HG03095 (cell line): ENCODE results near the gene C2CD3.
A peak's percentile ranks its signal among the peaks of the same experiment; 100 is the strongest.

Experiments
- ATAC-seq: cut with Tn5 transposase; IDR thresholded peaks from one replicate; pipeline ENCODE4 v1.9.1; 2021; ENCODE audit warnings: moderate library complexity; ENCODE audit not compliant: unreplicated experiment

Gene C2CD3

GRCh38 chr11:74170694-74171629 is at the start of gene C2CD3, which contains the start of gene PPME1:
TSS of gene C2CD3 (minus strand) at chr11:74171002. CDS start at chr11:74170792, 210 bp downstream.
TSS of gene PPME1 (plus strand) at chr11:74171289. CDS start at chr11:74171422, 133 bp downstream.
- ATAC-seq: peak; percentile 94

GRCh38 chr11:74220376-74220775 is 49.6 kb upstream of the C2CD3 start:
- no peak for ATAC-seq

GRCh38 chr11:74212533-74212932 is 41.7 kb upstream of the C2CD3 start:
- no peak for ATAC-seq

GRCh38 chr11:74208507-74208906 is 37.7 kb upstream of the C2CD3 start:
- ATAC-seq: no peak

- no peak for ATAC-seq
Measured at GRCh38 chr11:74206746-74207145, 35.9 kb upstream of the C2CD3 start.

- no peak for ATAC-seq
Measured at GRCh38 chr11:74205181-74205580, 34.4 kb upstream of the C2CD3 start.

GRCh38 chr11:74204701-74205100 is 33.9 kb upstream of the C2CD3 start:
- no peak for ATAC-seq

GRCh38 chr11:74203966-74204365 is 33.2 kb upstream of the C2CD3 start:
- no peak for ATAC-seq

- ATAC-seq: no peak
Measured at GRCh38 chr11:74196781-74197486, 26.1 kb upstream of the C2CD3 start.

GRCh38 chr11:74195828-74196227 is 25.0 kb upstream of the C2CD3 start:
- no peak for ATAC-seq

- no peak for ATAC-seq
Measured at GRCh38 chr11:74185695-74186094, 14.9 kb upstream of the C2CD3 start.

GRCh38 chr11:74185285-74185684 is 14.5 kb upstream of the C2CD3 start:
- no peak for ATAC-seq

- no peak for ATAC-seq
Measured at GRCh38 chr11:74182635-74183034, 11.8 kb upstream of the C2CD3 start.

- ATAC-seq: no peak
Measured at GRCh38 chr11:74179234-74180052, 8.6 kb upstream of the C2CD3 start.

- ATAC-seq: no peak
Measured at GRCh38 chr11:74175920-74176319, 5.1 kb upstream of the C2CD3 start.

GRCh38 chr11:74171997-74172396 is 1.2 kb upstream of the C2CD3 start:
- ATAC-seq: no peak

GRCh38 chr11:74171630-74171968 is 797 bp upstream of the C2CD3 start:
- no peak for ATAC-seq

GRCh38 chr11:74169738-74170458 is 904 bp downstream of the C2CD3 start:
- ATAC-seq: no peak

GRCh38 chr11:74168838-74169237 is 2.0 kb downstream of the C2CD3 start:
- ATAC-seq: no peak

- ATAC-seq: peak; percentile 80
Measured at GRCh38 chr11:74162681-74163467, 7.9 kb downstream of the C2CD3 start.
